K562 (cell line): ENCODE results near the gene KAT2B. TPM values are rescaled to one million over a fixed set of nuclear protein-coding genes. Genes with fewer than 3 reads are reported as not detected.

Experiments
- ATAC-seq: fragments of 200-7000 bp; cut with Tn5 transposase; 3 replicates; pipeline ENCODE4 v1.9.1; 2020; ENCODE audit warnings: moderate library complexity
- BruUV-seq: library from RNA; stranded (reverse); fragments of 400-500 nt; replicated peaks from 2 replicates; lab custom pipeline; 2021; lab: Mats Ljungman, UMichigan
- CTCF ChIA-PET: fragments of 300-600 bp; formaldehyde crosslinking; extraction: SDS; loops from one replicate; lab custom pipeline; 2021; ENCODE audit warnings: low intra/inter-chr PET ratio; lab: Yijun Ruan, JAX
- POLR2A ChIA-PET: fragments of 300-600, 350-650 bp; sonication (Branson Sonifier 250); formaldehyde crosslinking; extraction: SDS; loops from one replicate; lab custom pipeline; 2021; ENCODE audit warnings: antibody characterized with exemption, inconsistent platforms; lab: Yijun Ruan, JAX
- DNase-seq, 4 experiments: peaks; one replicate each; pipeline versions ENCODE4 v3.0.0 to v3.0.0-alpha.2; 2011 to 2018; ENCODE audit warnings: low spot score in 3 of 4, mixed read lengths in 3 of 4; ENCODE audit errors: extremely low read depth in 1 of 4
- FAIRE-seq: peaks from 2 replicates; lab custom pipeline; 2011; peaks lifted over from hg19 to GRCh38; lab: Jason Lieb, UNC
- H2AFZ ChIP-seq: 2 replicates; pipeline ENCODE4 v1.6.0; 2011; ENCODE audit warnings: low read depth, low read length, control low read depth, inconsistent platforms
- H3K27ac ChIP-seq: fragments of 200-600 bp; 3 replicates; pipeline ENCODE4 v1.8.0; 2011; ENCODE audit warnings: low read depth, mild to moderate bottlenecking, control low read depth, inconsistent platforms, low read length, moderate library complexity, mixed read lengths; ENCODE audit errors: extremely low read depth
- H3K27me3 ChIP-seq, 2 experiments: fragments of 300-600 bp in 1 of 2; 2 replicates in 1 of 2; 3 replicates in 1 of 2; pipeline versions ENCODE4 v1.6.0 to v1.8.0; 2011; ENCODE audit warnings: inconsistent platforms in 2 of 2, low read length in 2 of 2, mild to moderate bottlenecking in 1 of 2, mixed read lengths in 1 of 2, moderate library complexity in 1 of 2; ENCODE audit not compliant: control insufficient read depth in 2 of 2, insufficient read depth in 2 of 2
- H3K36me3 ChIP-seq: fragments of 300-600 bp; 3 replicates; pipeline ENCODE4 v1.8.0; 2011; ENCODE audit warnings: mild to moderate bottlenecking, low read length, inconsistent platforms; ENCODE audit not compliant: control insufficient read depth, insufficient read depth
- H3K4me1 ChIP-seq, 2 experiments: fragments of 200-600 bp in 1 of 2; replicated peaks in 1 of 2; 2 replicates in 1 of 2; 3 replicates in 1 of 2; pipeline versions ENCODE4 v1.5.1 to v1.8.0; 2011; ENCODE audit warnings: inconsistent platforms in 2 of 2, low read length in 2 of 2, mild to moderate bottlenecking in 1 of 2, mixed read lengths in 1 of 2, moderate library complexity in 1 of 2; ENCODE audit not compliant: control insufficient read depth in 2 of 2, insufficient read depth in 2 of 2
- H3K4me2 ChIP-seq: 2 replicates; pipeline ENCODE4 v1.6.1; 2011; ENCODE audit warnings: low read length, control low read depth, inconsistent platforms, mixed read lengths; ENCODE audit not compliant: insufficient read depth
- H3K4me3 ChIP-seq: fragments of 200-600 bp; sonication (generic), shearing (Covaris generic); 2 replicates; pipeline ENCODE4 v1.5.1; 2016; ENCODE audit warnings: control low read depth, inconsistent platforms
- H3K79me2 ChIP-seq: fragments of 200-600 bp; 3 replicates; pipeline ENCODE4 v1.8.0; 2011; ENCODE audit warnings: low read length, inconsistent platforms; ENCODE audit not compliant: control insufficient read depth, insufficient read depth
- H3K9ac ChIP-seq, 2 experiments: 2 replicates each; pipeline versions ENCODE4 v1.6.0 to v1.6.1; 2011; ENCODE audit warnings: low read depth in 2 of 2, low read length in 2 of 2, control low read depth in 1 of 2, inconsistent platforms in 1 of 2, mild to moderate bottlenecking in 1 of 2, mixed read lengths in 1 of 2; ENCODE audit not compliant: insufficient read depth in 1 of 2
- H3K9me1 ChIP-seq: one replicate; pipeline ENCODE4 v1.6.0; 2011; ENCODE audit warnings: inconsistent platforms, mild to moderate bottlenecking, low read length, moderate library complexity; ENCODE audit not compliant: control insufficient read depth, insufficient read depth
- H3K9me3 ChIP-seq: replicated peaks from 2 replicates; pipeline ENCODE4 v1.5.1; 2011; ENCODE audit warnings: low read depth, low read length, inconsistent platforms; ENCODE audit not compliant: control insufficient read depth, insufficient read depth
- H4K20me1 ChIP-seq: replicated peaks from 2 replicates; pipeline ENCODE4 v1.6.1; 2011; ENCODE audit warnings: low read length, inconsistent platforms, mixed read lengths; ENCODE audit not compliant: control insufficient read depth, insufficient read depth
- BCOR ChIP-seq: fragments of 450-650 bp; IDR thresholded peaks from 2 replicates; pipeline ENCODE4 v1.6.1; 2016
- FOXK2 ChIP-seq, 2 experiments: fragments of 450-650 bp; IDR thresholded peaks in 1 of 2; conservative IDR thresholded peaks in 1 of 2; 2 replicates each; pipeline ENCODE4 v1.6.1; 2016; ENCODE audit warnings: low read depth in 2 of 2, mild to moderate bottlenecking in 1 of 2
- ILF3 ChIP-seq: fragments of 450-650 bp; IDR thresholded peaks from 2 replicates; pipeline ENCODE4 v1.6.1; 2018; ENCODE audit warnings: antibody characterized with exemption, mild to moderate bottlenecking, moderate library complexity, borderline replicate concordance
- KDM1A ChIP-seq, 2 experiments: fragments of 450-650 bp; IDR thresholded peaks; 2 replicates each; pipeline ENCODE4 v1.6.1; 2016; ENCODE audit warnings: mild to moderate bottlenecking in 2 of 2
- MCM3 ChIP-seq: fragments of 450-650 bp; IDR thresholded peaks from 2 replicates; pipeline ENCODE4 v1.6.1; 2016
- RBM25 ChIP-seq: fragments of 200-400 bp; formaldehyde crosslinking; IDR thresholded peaks from 2 replicates; pipeline ENCODE4 v1.6.1; 2018; ENCODE audit warnings: low read length, low read depth, moderate library complexity; ENCODE audit not compliant: severe bottlenecking
- SETDB1 ChIP-seq: IDR thresholded peaks from one replicate; pipeline ENCODE4 v1.6.1; 2012; ENCODE audit warnings: low read length, control low read depth, inconsistent platforms
- WGBS: fragments of 100-300 bp; shearing (Covaris generic); methylation state at CpG from one replicate; pipeline ENCODE4 v1.1.6; 2016; ENCODE audit warnings: low coverage, mixed read lengths; ENCODE audit not compliant: insufficient coverage; ENCODE audit errors: missing lambda C conversion rate; 5-methylcytosine and 5-hydroxymethylcytosine counted together
- in situ Hi-C: fragments of 300-500 bp; cut with MboI; formaldehyde crosslinking; loops from 4 replicates; pipeline ENCODE4 v1.15.0; 2018; ENCODE audit warnings: inconsistent platforms, mixed read lengths
- intact Hi-C: fragments of 100-400 bp; cut with micrococcal nuclease; formaldehyde crosslinking; loops from 2 replicates; pipeline ENCODE4 v1.14.2; 2022
- polyA plus RNA-seq, 8 experiments: library from polyadenylated mRNA; depleted of rRNA in 4 of 8; stranded (reverse) in 5 of 8; unstranded in 3 of 8; fragments of >200 nt; fragmentation: Nextera tagmentation in 2 of 8; fragmentation: Illumina TruSeq in 1 of 8; extraction: Ambion mirVana in 2 of 8; extraction: Trizol in 1 of 8; gene quantifications; 2 replicates each; pipeline versions ENCODE4 v1.2.1 to v1.2.3, GENCODE V29; 2011 to 2014; ENCODE audit warnings: inconsistent platforms in 1 of 8, missing spikeins in 1 of 8
- total RNA-seq, 7 experiments: library from RNA; depleted of rRNA in 6 of 7; stranded (reverse); fragments of >200 nt in 6 of 7; fragmentation: Illumina TruSeq in 2 of 7; extraction: Trizol in 2 of 7; gene quantifications; 2 replicates each; pipeline versions ENCODE4 v1.2.1 to v1.2.3, GENCODE V29; 2011 to 2021; ENCODE audit warnings: low replicate concordance in 1 of 7

Gene KAT2B
- total and polyA plus RNA-seq, 9 of the 15 experiments (the other 6 are each of a cell fraction or from before 2014, with no cell fraction given), result 3.3 to 14.9 (median 12.2) TPM

DNA sequence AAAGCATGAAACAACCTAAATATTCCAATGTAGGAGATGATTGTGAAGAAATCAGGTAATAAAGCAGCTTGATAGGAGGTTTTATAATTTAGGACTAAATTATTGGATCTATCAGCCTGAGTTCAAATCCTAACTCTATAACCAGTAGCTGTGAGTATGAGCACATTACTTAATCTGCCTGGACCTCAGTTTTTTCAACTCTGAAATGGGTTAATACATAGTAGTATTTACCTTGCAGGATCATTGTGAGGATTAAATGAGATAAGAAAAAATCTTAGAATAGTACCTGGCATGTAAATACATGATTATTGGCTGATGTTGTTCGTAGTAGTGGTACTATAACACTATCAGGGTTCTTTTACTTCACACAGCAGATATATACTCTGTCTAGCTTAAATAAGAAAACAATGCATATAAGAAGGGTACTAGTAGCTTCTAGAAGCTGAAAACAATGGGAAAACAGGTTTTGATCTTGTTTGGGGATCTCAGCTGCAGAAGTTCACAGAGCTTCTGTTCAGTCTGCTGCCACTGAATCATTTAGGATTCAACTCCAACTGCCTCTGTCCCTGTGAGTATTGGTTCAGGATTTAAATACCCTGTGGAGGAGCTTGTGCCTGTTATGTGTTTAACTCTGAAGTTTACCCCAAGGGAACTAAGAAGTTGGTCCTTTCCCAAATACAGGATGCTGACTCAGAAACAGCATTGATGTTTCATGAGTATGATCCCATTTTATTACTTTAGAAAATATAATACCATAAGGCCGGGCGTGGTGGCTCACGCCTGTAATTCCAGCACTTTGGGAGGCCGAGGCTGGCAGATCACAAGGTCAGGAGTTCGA is 34.2 kb downstream of the KAT2B start:
- Histone ChIP-seq H3K4me3 (no peak overlapping the region), H3K27ac (no peak overlapping the region), H4K20me1 (no peaks in the 10 kb centered on the region), H3K9me3 (no peaks in the 10 kb centered on the region), H3K9ac (no peak overlapping the region), H3K27me3 (no peaks in the 10 kb centered on the region), H3K4me1 (no peaks in the 10 kb centered on the region), H3K4me2 (no peak overlapping the region), H3K36me3 (peaks cover 3% of the 10 kb centered on the region; the same call in 2 of the 3 replicates), H2AFZ (no peak overlapping the region), H3K79me2 (no peaks in the 10 kb centered on the region), H3K9me1 (no peaks in the 10 kb centered on the region)
- 87% methylated on average over 6 of the region's 6 CpGs for WGBS
- no peak for ATAC-seq
- ChIA-PET POLR2A (interaction anchor here (1.4 kb wide), 1 partner anchor 10 kb away, joined by 3 read pairs; no protein-coding TSS in a partner anchor), CTCF (no interaction called here)
- TF ChIP-seq FOXK2 (conservative IDR thresholded peaks at IDR 0.05 in 1 of 2, IDR thresholded peaks at IDR 0.05 in 1 of 2; ENCODE audit: low read depth in 2 of 2) (no peak), KDM1A (IDR thresholded peaks at IDR 0.05) (0 out of 4 replicates have a peak, but pooled peaks of 1 of the 2 experiments have one; percentile 38), RBM25 (peak; percentile 75), ILF3 (no peak), BCOR (0 out of 2 replicates have a peak, but pooled peaks have one; percentile 11), MCM3 (no peak), SETDB1 (no peak)
- in situ Hi-C loops, result no loop called here
- BruUV-seq, result no TSS peak
- intact Hi-C loops, result no loop called here
- DNase-seq, result no peak
- no peak for FAIRE-seq
